ENCODE measurements around the gene SYT2. TPM values are rescaled to one million over a fixed set of nuclear protein-coding genes. Genes with fewer than 3 reads are reported as not detected.
"Not testable (repeated sequence)": the region's sequence is repeated elsewhere in the genome, so short reads cannot be mapped to it uniquely, and the experiment has no call there.

Gene SYT2
- total RNA-seq, 4 donors from 2014 or later = under 0.01 TPM; not detected in 3

DNA sequence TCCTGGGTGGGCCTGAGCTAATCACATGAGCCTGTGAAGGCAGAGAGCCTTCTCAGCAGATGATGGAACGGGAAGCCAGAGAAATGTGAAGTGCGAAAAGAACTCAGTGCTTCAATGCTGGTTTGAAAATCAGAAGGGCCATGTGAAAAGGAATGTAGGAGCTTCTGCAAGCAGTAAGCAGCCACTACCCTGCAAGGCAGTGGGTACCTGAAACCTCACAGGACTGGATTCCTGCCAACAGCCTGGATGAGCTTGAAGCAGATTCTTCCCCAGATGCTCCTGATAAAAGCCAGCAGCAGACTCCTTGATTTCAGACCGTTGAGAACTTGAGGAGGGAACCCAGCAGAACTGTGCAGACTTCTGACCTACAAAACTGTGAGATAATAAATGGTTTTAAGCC lies 158.6 kb downstream of the SYT2 start:
- Histone ChIP-seq H3K9me3 (no peaks in the 10 kb centered on the region), H3K36me3 (no peaks in the 10 kb centered on the region), H3K4me1 (peaks cover 0 to 51% (median 6%) of the 10 kb centered on the region in 4 donors), H3K27ac (peak overlapping the region in 2 of 4 donors; percentile 41 to 46), H3K27me3 (no peaks in the 10 kb centered on the region), H3K4me3 (no peak overlapping the region)
- no peak for DNase-seq (ENCODE audit: low spot score in 2 of 2)
- 56 to 60% methylated on average over 3 of the region's 3 CpGs for WGBS, 2 donors
- TF ChIP-seq, protein P1, sequence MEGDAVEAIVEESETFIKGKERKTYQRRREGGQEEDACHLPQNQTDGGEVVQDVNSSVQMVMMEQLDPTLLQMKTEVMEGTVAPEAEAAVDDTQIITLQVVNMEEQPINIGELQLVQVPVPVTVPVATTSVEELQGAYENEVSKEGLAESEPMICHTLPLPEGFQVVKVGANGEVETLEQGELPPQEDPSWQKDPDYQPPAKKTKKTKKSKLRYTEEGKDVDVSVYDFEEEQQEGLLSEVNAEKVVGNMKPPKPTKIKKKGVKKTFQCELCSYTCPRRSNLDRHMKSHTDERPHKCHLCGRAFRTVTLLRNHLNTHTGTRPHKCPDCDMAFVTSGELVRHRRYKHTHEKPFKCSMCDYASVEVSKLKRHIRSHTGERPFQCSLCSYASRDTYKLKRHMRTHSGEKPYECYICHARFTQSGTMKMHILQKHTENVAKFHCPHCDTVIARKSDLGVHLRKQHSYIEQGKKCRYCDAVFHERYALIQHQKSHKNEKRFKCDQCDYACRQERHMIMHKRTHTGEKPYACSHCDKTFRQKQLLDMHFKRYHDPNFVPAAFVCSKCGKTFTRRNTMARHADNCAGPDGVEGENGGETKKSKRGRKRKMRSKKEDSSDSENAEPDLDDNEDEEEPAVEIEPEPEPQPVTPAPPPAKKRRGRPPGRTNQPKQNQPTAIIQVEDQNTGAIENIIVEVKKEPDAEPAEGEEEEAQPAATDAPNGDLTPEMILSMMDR (IDR thresholded peaks at IDR 0.05) = no peak

DNA sequence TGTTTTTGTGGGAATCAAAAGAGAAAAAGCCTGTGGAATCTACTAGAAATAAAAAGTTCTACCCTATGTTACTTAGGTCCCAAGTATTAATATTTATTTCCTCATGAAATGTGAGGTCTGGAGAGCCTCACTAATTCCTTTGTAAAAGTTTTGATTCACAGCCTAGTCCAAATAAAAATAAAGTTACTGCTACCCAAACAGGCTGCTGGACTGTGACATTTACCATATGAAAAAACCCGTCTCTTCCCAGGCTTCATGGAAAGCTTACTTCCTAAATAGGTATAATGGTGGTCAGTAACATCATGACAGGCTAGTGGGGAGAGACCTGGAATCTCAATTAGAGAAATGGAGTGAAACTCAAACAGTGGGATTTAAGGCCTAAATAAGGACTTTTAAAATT lies 160.2 kb downstream of the SYT2 start:
- H3K9me3 ChIP-seq; DNase-seq (ENCODE audit: low spot score in 2 of 2); H3K36me3 ChIP-seq; H3K27me3 ChIP-seq; H3K4me3 ChIP-seq: not testable (repeated sequence)
- peak overlapping the region in 1 of 4 donors; percentile 62 for H3K27ac ChIP-seq
- 55 to 74% methylated on average over 1 of the region's 1 CpG for whole genome bisulfite sequencing, 2 donors
- peaks cover 0 to 67% (median 7%) of the 10 kb centered on the region in 4 donors for H3K4me1 ChIP-seq

GRCh38 chr1:202547215-202547614 lies 163.0 kb downstream of the SYT2 start:
- peak overlapping the region in 2 of 4 donors; percentile 83 to 88 for H3K27ac ChIP-seq
- no peaks in the 10 kb centered on the region for H3K27me3 ChIP-seq
- H3K36me3 ChIP-seq = no peaks in the 10 kb centered on the region
- no peaks in the 10 kb centered on the region for H3K9me3 ChIP-seq
- DNase-seq (ENCODE audit: low spot score in 2 of 2) = no peak
- no peak overlapping the region for H3K4me3 ChIP-seq
- TF ChIP-seq, protein P1 (IDR thresholded peaks at IDR 0.05) = no peak
- H3K4me1 ChIP-seq = peaks cover 0 to 52% (median 4%) of the 10 kb centered on the region in 4 donors

GRCh38 chr1:202546796-202547195 lies 163.5 kb downstream of the SYT2 start:
- WGBS, 2 donors = 68 to 78% methylated on average over 3 of the region's 3 CpGs
- H3K4me1 ChIP-seq = peaks cover 0 to 49% (median 4%) of the 10 kb centered on the region in 4 donors
- DNase-seq (ENCODE audit: low spot score in 2 of 2); H3K9me3 ChIP-seq; H3K36me3 ChIP-seq; H3K27me3 ChIP-seq: not testable (repeated sequence)
- peak overlapping the region in 1 of 4 donors; percentile 1 for H3K4me3 ChIP-seq
- H3K27ac ChIP-seq = peak overlapping the region in 2 of 4 donors; percentile 83 to 88

- peaks cover 0 to 49% (median 4%) of the 10 kb centered on the region in 4 donors for H3K4me1 ChIP-seq
- 47 to 48% methylated on average over 3 of the region's 3 CpGs for WGBS, 2 donors
- DNase-seq (ENCODE audit: low spot score in 2 of 2); H3K9me3 ChIP-seq; H3K27me3 ChIP-seq; H3K36me3 ChIP-seq: not testable (repeated sequence)
- peak overlapping the region in 1 of 4 donors; percentile 1 for H3K4me3 ChIP-seq
- peak overlapping the region in 3 of 4 donors; percentile 41 to 88 (median 83) for H3K27ac ChIP-seq
Observed at GRCh38 chr1:202546377-202546776, 163.9 kb downstream of the SYT2 start.

- Histone ChIP-seq H3K4me3 (peak overlapping the region in 1 of 4 donors; percentile 1), H3K4me1 (peaks cover 0 to 48% (median 4%) of the 10 kb centered on the region in 4 donors), H3K27ac (peak overlapping the region in 3 of 4 donors; percentile 41 to 88 (median 83))
- H3K9me3 ChIP-seq; DNase-seq (ENCODE audit: low spot score in 2 of 2); H3K27me3 ChIP-seq; H3K36me3 ChIP-seq: not testable (repeated sequence)
- 41 to 52% methylated on average over 3 of the region's 3 CpGs for WGBS, 2 donors
Observed at GRCh38 chr1:202545647-202546303, 164.5 kb downstream of the SYT2 start.

DNA sequence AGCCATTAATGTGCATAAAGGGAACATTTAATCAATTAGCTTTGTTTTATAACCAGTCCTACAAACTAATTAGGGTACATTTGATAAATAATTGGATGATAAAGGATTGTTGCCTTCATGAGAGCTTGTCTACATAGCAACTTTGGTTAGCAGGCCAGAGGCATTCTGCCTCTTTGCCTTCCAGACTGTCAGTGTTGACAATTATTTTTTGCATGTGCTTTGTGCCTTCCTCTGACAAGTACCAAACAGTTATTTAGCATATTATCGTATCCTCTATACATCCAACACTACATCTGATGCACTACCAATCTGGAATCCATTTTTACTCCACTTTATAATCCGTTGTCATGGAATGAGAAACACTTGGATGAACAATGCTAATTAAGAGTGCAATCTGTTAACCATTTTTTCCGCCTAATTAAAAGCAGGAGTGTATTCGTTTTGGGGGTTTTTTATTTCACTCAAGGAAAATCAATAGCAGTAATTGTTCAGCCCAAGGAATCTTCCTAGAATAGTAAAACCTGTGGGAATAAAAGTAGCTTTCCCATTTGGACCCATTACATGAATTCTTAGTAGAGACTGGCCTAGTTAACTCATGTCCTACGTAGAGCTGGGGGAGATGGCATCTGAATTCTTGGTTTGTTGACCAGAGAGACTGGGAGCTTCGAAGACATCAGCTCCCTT lies 165.3 kb downstream of the SYT2 start:
- DNase-seq (ENCODE audit: low spot score in 2 of 2); H3K27me3 ChIP-seq; H3K36me3 ChIP-seq; H3K9me3 ChIP-seq; H3K4me3 ChIP-seq: not testable (repeated sequence)
- Histone ChIP-seq H3K27ac (peak overlapping the region in 2 of 4 donors; percentile 83 to 88), H3K4me1 (peaks cover 0 to 40% (median 4%) of the 10 kb centered on the region in 4 donors)
- WGBS, 2 donors = 63 to 72% methylated on average over 6 of the region's 6 CpGs

DNA sequence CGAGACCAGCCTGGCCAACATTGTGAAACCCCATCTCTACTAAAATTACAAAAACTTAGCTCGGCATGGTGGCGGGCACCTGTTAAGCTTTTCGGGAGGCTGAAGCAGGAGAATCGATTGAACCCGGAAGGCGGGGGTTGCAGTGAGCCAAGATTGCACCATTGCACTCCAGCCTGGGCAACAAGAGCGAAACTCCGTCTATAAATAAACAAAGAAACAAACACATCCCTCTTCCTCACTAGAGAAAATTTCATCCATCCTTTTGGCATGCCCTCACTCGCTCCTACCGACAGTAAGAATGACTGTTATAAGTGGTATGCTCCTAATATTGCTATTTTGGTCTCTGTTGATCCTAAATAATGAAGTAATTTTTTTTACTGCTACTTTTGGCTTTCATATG lies 166.7 kb downstream of the SYT2 start:
- not testable (repeated sequence) for H3K36me3 ChIP-seq; DNase-seq (ENCODE audit: low spot score in 2 of 2); H3K27me3 ChIP-seq; H3K9me3 ChIP-seq
- 48 to 55% methylated on average over 11 of the region's 11 CpGs for WGBS, 2 donors
- peak overlapping the region in 2 of 4 donors; percentile 83 to 88 for H3K27ac ChIP-seq
- peak overlapping the region in 1 of 4 donors; percentile 51 for H3K4me3 ChIP-seq
- H3K4me1 ChIP-seq = peaks cover 0 to 52% (median 9%) of the 10 kb centered on the region in 4 donors
